AG04450 (cell line): Measurements from ENCODE around the gene ALPL. TPM values are rescaled to one million over a fixed set of nuclear protein-coding genes. Genes with fewer than 3 reads are reported as not detected.
"Not testable (repeated sequence)": the region's sequence is repeated elsewhere in the genome, so short reads cannot be mapped to it uniquely, and the experiment has no call there.

ENCODE experiments used
- CTCF ChIA-PET: fragments of 300-600, 350-600 bp; formaldehyde crosslinking; extraction: SDS; loops from one replicate; lab custom pipeline; 2022; ENCODE audit warnings: antibody characterized with exemption, inconsistent platforms; lab: Charles Lee
- POLR2A ChIA-PET: fragments of 350-600 bp; formaldehyde crosslinking; extraction: SDS; loops from one replicate; lab custom pipeline; 2021; ENCODE audit warnings: antibody characterized with exemption, inconsistent platforms; lab: Yijun Ruan, JAX
- DNase-seq: peaks from one replicate; pipeline ENCODE4 v3.0.0-alpha.2; 2011; ENCODE audit warnings: low read depth, low spot score
- H3K27ac ChIP-seq: one replicate; pipeline ENCODE4 v1.5.1; 2012; ENCODE audit warnings: low read depth, low read length, control low read depth
- H3K27me3 ChIP-seq: one replicate; pipeline ENCODE4 v1.6.0; 2012; ENCODE audit warnings: low read length; ENCODE audit not compliant: control insufficient read depth, insufficient read depth
- H3K4me3 ChIP-seq: 2 replicates; pipeline ENCODE4 v1.5.1; 2011; ENCODE audit warnings: mild to moderate bottlenecking, low read depth, low read length, control low read depth
- H3K9me3 ChIP-seq: 2 replicates; pipeline ENCODE4 v1.5.1; 2012; ENCODE audit warnings: low read length; ENCODE audit not compliant: control insufficient read depth, insufficient read depth
- polyA plus RNA-seq: library from polyadenylated mRNA; depleted of rRNA; stranded (reverse); fragments of >200 nt; gene quantifications from 2 replicates; pipeline ENCODE4 v1.2.3, GENCODE V29; 2011
- TF ChIP-seq, protein P1 (sequence below): IDR thresholded peaks from 2 replicates; pipeline ENCODE4 v1.5.1; 2011; ENCODE audit warnings: low read depth, low read length, control low read depth, inconsistent platforms

ALPL gene
- polyA plus RNA-seq, 1 experiment = 1.8 TPM

DNA sequence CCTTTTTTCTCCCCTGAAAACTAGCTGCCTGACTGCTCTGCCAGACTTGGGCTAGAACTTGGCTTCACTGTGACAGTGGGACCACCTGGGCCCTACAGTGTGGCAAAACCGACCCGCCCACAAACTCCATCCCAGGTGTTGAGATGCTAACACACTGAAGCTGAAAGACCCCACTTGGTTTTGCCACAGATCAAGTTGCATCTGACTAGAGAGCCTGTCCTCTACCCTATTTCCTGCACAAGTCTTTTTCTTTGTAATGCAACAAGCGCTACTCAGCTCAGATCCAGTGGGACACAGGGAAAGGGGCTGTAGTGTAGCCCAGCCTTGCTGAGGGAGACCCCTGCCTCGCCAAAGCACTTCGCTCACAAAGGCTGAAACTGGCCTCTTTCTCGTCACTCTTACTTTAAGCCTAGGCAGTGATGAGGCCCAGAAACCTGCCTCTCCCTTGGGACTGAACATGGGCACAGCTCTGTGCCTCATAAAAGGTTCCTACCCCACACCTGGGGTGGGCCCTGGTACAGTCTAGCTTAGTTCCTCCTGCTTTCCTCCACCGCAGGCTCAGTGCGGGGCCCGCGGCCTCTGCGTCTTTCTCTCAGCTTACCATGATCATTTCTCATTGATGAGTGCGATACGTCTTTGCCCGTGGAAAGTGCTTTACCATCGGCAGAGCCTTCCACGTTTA, 9.7 kb downstream of the ALPL start:
- Histone ChIP-seq H3K27ac (no peak overlapping the region), H3K4me3 (no peak overlapping the region), H3K27me3 (peaks cover 18% of the 10 kb centered on the region), H3K9me3 (no peaks in the 10 kb centered on the region)
- no peak for DNase-seq
- CTCF ChIA-PET = interaction anchor here (0.9 to 1.4 kb wide), 3 partner anchors 10 to 150 kb away, joined by 3 to 4 read pairs (median 3); no protein-coding TSS in a partner anchor
- TF ChIP-seq, protein P1, sequence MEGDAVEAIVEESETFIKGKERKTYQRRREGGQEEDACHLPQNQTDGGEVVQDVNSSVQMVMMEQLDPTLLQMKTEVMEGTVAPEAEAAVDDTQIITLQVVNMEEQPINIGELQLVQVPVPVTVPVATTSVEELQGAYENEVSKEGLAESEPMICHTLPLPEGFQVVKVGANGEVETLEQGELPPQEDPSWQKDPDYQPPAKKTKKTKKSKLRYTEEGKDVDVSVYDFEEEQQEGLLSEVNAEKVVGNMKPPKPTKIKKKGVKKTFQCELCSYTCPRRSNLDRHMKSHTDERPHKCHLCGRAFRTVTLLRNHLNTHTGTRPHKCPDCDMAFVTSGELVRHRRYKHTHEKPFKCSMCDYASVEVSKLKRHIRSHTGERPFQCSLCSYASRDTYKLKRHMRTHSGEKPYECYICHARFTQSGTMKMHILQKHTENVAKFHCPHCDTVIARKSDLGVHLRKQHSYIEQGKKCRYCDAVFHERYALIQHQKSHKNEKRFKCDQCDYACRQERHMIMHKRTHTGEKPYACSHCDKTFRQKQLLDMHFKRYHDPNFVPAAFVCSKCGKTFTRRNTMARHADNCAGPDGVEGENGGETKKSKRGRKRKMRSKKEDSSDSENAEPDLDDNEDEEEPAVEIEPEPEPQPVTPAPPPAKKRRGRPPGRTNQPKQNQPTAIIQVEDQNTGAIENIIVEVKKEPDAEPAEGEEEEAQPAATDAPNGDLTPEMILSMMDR = no peak
- POLR2A ChIA-PET = no interaction called here

DNA sequence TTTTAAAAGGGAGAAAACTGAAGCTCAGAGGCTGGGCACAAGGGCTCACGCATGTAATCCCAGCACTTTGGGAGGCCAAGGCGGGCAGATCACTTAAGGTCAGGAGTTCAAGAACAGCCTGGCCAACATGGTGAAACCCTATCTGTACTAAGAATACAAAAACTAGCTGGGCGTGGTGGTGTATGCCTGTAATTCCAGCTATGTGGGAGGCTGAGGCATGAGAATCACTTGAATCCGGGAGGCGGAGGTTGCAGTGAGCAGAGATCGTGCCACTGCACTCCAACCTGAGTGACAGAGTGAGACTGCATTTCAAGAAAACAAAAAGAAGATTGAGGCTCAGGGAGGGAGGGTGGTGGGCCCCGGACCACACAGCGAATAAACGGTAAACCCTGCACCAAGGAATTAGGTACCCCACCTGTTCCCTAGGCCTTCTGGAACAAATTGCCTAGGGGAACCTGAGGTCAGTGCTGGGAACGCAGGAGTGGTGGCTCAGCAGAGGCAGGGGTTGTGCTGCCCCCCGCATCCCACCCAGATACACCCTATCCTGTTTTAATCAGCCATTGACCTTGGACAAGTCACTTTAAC, 10.4 kb downstream of the ALPL start:
- H3K9me3 ChIP-seq, DNase-seq, H3K27ac ChIP-seq, H3K4me3 ChIP-seq: not testable (repeated sequence)
- ChIA-PET CTCF (interaction anchor here (1.4 kb wide), 1 partner anchor 15 kb away, joined by 3 read pairs; no protein-coding TSS in a partner anchor), POLR2A (interaction anchor here (0.7 kb wide), 1 partner anchor 442 kb away, joined by 4 read pairs; no protein-coding TSS in a partner anchor)
- H3K27me3 ChIP-seq = peaks cover 12% of the 10 kb centered on the region

DNA sequence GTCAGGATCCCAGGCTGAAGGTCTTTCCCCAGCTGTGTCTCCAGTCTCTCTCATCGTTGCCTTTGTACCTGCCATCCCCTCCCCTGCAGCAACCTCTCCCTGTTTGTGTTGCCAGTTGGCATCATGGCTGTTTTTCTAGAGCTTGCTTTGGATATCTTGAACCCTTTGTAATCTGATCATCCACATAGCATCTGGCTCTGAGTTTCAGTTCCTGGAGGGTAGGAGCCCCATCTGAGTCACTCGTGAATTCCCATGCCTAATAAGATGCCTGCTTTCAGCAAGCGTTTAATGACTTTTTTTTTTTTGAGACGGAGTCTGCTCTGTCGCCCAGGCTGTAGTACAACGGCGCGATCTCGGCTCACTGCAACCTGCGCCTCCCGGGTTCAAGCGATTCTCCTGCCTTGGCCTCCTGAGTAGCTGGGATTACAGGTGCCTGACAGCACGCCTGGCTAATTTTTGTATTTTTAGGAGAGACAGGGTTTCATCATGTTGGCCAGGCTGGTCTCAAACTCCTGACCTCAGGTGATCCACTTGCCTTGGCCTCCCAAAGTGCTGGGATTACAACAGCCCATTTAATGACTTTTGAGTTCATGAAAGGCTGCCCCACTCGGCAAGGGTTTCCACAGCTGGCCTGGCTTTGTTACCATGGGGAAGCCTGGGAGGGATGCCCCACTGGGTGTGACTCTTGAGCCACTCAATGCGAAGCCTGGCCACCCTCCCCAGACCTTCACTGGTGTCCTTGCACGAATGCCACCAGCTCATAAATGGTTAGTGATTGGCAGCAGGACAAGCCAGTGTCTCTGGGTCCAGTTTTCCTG, 11.9 kb downstream of the ALPL start:
- TF ChIP-seq, protein P1 = no peak
- Histone ChIP-seq H3K27ac (peak overlapping the region; percentile 31), H3K4me3 (no peak overlapping the region), H3K27me3 (peaks cover 8% of the 10 kb centered on the region), H3K9me3 (no peaks in the 10 kb centered on the region; the same call in 1 of the 2 replicates)
- ChIA-PET CTCF (interaction anchor here (0.7 kb wide), 1 partner anchor 46 kb away, joined by 3 read pairs; no protein-coding TSS in a partner anchor), POLR2A (interaction anchor here (0.5 to 0.8 kb wide), 4 partner anchors 10 to 142 kb away, joined by 3 to 9 read pairs (median 4); no protein-coding TSS in a partner anchor)
- DNase-seq = no peak

DNA sequence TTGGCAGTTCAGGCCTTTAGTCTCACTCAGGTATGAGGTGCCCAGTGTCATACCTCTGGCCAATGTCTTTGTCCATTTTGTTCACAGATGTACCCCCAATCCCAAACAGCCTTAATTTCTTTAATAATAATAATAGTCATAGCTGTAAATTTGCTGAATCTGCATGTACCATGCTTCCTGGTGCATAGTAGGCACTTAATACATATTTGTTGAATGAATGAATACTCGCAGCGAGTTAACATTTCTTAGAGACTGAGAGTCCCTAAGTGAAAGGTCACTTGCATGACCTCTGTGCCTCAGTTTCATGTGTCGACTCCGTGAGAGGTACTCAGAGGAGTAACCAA, 12.5 kb downstream of the ALPL start:
- DNase-seq = no peak
- Histone ChIP-seq H3K27me3 (peaks cover 8% of the 10 kb centered on the region), H3K4me3 (no peak overlapping the region), H3K9me3 (no peaks in the 10 kb centered on the region; the same call in 1 of the 2 replicates), H3K27ac (no peak overlapping the region)
- ChIA-PET POLR2A (interaction anchor here (0.5 to 0.8 kb wide), 2 partner anchors 115 to 142 kb away, joined by 5 to 9 read pairs; no protein-coding TSS in a partner anchor), CTCF (interaction anchor here (1.4 kb wide), 1 partner anchor 14 kb away, joined by 4 read pairs; no protein-coding TSS in a partner anchor)
- TF ChIP-seq, protein P1 = no peak

DNA sequence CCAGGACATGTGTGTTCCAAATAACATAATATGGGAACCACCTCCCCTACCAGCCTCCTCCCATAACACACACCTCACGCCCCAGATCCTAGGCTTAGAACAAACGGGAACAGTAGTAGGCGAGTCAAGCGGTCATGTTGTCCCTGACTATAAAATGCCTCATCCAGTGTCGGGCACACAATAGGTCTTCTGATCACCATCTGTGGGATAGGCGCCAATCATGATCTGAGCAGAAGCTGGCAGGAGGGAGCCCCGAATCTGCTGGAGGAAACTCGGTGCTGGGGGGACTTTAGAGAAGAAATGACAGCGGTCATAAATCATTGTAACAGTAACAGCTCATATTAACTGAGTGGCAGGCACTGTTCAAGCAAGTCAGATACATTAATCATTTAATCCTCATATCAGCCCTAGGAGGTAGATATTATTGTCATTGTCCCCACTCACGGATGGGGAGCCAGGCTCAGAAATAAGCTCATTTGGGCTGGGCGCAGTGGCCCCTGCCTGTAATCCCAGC, 13.4 kb downstream of the ALPL start:
- H3K27ac ChIP-seq = no peak overlapping the region
- TF ChIP-seq, protein P1 = no peak
- ChIA-PET POLR2A (no interaction called here), CTCF (interaction anchor here (0.6 to 1.4 kb wide), 2 partner anchors 13 to 81 kb away, joined by 3 to 4 read pairs; no protein-coding TSS in a partner anchor)
- peaks cover 2% of the 10 kb centered on the region for H3K27me3 ChIP-seq
- no peak for DNase-seq
- no peaks in the 10 kb centered on the region; the same call in 1 of the 2 replicates for H3K9me3 ChIP-seq
- no peak overlapping the region for H3K4me3 ChIP-seq
